ENCODE measurements around the gene CCDC102B.
"Not testable (repeated sequence)": the region's sequence is repeated elsewhere in the genome, so short reads cannot be mapped to it uniquely, and the experiment has no call there.

The CCDC102B gene

DNA sequence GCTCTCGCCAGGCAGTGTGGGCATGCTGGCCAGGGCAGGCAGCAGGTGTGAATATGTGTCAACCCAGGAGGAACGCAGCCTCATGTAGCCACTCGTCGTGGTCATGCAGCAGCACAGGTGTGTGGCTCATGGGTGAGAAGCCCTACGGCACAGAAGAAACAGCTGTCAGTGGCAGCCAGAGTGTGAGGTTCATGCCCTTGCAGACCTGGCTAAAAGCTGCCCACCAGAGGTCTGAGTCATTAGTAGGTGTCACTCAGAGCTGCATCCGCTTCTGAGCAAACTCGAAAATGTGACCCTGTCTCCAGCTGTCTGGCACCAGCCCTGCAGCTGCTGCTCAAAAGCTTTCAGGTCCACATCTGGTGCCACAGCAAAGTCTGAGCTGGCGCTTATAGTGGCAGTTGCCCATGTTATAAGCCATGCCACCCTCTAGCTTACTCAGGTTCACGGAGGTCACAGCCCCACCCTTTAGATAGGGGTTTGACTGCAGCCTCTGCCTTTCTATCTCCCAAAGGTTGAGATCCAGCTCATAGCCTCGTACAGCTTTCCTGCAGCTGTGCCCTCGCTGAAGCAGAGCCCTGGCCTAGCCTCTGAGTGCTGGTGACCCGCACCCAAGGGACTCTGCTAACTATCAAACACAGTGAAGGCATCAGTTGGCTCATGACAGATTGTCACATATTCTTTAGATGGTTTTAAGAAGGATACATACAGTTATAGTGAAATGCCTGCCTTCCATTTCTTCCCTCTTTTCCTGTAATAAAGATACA, 195.0 kb downstream of the CCDC102B start:
- no peaks in the 10 kb centered on the region for H3K27me3 ChIP-seq (replicated peaks; ENCODE audit: control insufficient read depth, insufficient read depth, low read length)
- H3K36me3 ChIP-seq (ENCODE audit: control insufficient read depth, insufficient read depth, low read length) = no peaks in the 10 kb centered on the region
- DNase-seq (ENCODE audit: extremely low read depth, insufficient read length) = no peak
- H3K4me3 ChIP-seq (replicated peaks; ENCODE audit: low read depth, low read length) = no peak overlapping the region
- TF ChIP-seq, protein P1, sequence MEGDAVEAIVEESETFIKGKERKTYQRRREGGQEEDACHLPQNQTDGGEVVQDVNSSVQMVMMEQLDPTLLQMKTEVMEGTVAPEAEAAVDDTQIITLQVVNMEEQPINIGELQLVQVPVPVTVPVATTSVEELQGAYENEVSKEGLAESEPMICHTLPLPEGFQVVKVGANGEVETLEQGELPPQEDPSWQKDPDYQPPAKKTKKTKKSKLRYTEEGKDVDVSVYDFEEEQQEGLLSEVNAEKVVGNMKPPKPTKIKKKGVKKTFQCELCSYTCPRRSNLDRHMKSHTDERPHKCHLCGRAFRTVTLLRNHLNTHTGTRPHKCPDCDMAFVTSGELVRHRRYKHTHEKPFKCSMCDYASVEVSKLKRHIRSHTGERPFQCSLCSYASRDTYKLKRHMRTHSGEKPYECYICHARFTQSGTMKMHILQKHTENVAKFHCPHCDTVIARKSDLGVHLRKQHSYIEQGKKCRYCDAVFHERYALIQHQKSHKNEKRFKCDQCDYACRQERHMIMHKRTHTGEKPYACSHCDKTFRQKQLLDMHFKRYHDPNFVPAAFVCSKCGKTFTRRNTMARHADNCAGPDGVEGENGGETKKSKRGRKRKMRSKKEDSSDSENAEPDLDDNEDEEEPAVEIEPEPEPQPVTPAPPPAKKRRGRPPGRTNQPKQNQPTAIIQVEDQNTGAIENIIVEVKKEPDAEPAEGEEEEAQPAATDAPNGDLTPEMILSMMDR (IDR thresholded peaks at IDR 0.05; ENCODE audit: insufficient read depth, low read length, poor library complexity, severe bottlenecking) = no peak

DNA sequence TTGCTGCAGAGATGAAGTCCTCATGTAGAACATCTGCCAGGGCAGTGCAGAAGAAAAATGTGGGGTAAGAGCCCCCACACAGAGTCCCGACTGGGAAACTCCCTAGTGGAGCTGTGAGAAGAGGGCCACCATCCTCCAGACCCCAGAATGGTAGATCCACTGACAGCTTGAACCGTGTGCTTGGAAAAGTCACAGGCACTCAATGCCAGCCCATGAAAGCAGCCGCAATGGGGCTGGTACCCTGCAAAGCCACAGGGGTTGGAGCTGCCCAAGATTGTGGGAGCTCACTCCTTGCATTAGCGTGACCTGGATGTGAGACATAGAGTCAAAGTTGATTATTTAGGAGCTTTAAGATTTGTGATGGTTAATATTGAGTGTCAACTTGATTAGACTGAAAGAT, 197.8 kb downstream of the CCDC102B start:
- no peaks in the 10 kb centered on the region for H3K36me3 ChIP-seq (ENCODE audit: control insufficient read depth, insufficient read depth, low read length)
- no peak overlapping the region for H3K4me3 ChIP-seq (replicated peaks; ENCODE audit: low read depth, low read length)
- no peaks in the 10 kb centered on the region for H3K27me3 ChIP-seq (replicated peaks; ENCODE audit: control insufficient read depth, insufficient read depth, low read length)
- TF ChIP-seq, protein P1 (IDR thresholded peaks at IDR 0.05; ENCODE audit: insufficient read depth, low read length, poor library complexity, severe bottlenecking) = no peak
- DNase-seq (ENCODE audit: extremely low read depth, insufficient read length) = no peak

DNA sequence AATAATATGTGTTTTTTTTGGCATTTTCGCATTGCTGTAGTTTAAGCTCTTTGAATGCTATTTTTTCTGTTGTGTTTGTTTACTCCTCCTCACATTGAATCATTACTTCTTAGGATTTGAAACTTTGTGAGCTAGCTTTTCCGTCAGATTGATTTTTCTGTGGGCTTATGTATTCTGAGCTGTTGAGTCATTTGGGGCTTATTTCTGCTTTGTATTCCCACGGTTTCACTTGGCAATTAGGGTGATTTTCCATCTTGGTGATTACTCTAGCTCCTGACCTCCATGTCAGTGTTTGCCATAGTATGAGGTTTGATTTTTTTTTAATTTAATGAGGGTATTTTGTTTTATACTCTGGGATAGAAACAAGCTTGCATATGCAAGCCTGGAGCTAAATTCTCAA, 200.0 kb downstream of the CCDC102B start:
- Histone ChIP-seq H3K27me3 (replicated peaks; ENCODE audit: control insufficient read depth, insufficient read depth, low read length) (no peaks in the 10 kb centered on the region), H3K4me3 (replicated peaks; ENCODE audit: low read depth, low read length) (no peak overlapping the region), H3K36me3 (ENCODE audit: control insufficient read depth, insufficient read depth, low read length) (no peaks in the 10 kb centered on the region)
- DNase-seq (ENCODE audit: extremely low read depth, insufficient read length) = no peak
- TF ChIP-seq, protein P1 (IDR thresholded peaks at IDR 0.05; ENCODE audit: insufficient read depth, low read length, poor library complexity, severe bottlenecking) = no peak

DNA sequence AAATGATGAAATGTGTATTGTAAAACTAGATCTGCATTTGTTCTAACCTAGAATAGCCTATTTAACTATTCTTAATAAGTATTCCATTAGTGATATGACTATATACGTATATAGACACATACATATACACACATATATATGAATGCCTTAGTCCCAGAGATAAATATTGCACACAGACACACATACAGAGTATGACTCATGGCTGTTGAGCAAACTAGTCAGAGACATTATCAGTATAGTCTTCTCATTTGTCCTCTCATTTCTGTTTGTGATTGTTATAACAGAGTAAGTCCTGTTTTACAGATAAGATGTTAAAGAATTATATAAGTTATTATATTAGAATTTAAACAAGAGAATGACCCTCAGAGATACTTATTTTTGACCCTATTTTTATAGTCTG, 202.5 kb downstream of the CCDC102B start:
- no peak for DNase-seq (ENCODE audit: extremely low read depth, insufficient read length)
- Histone ChIP-seq H3K36me3 (ENCODE audit: control insufficient read depth, insufficient read depth, low read length) (no peaks in the 10 kb centered on the region), H3K27me3 (replicated peaks; ENCODE audit: control insufficient read depth, insufficient read depth, low read length) (no peaks in the 10 kb centered on the region), H3K4me3 (replicated peaks; ENCODE audit: low read depth, low read length) (no peak overlapping the region)
- TF ChIP-seq, protein P1 (IDR thresholded peaks at IDR 0.05; ENCODE audit: insufficient read depth, low read length, poor library complexity, severe bottlenecking) = no peak

DNA sequence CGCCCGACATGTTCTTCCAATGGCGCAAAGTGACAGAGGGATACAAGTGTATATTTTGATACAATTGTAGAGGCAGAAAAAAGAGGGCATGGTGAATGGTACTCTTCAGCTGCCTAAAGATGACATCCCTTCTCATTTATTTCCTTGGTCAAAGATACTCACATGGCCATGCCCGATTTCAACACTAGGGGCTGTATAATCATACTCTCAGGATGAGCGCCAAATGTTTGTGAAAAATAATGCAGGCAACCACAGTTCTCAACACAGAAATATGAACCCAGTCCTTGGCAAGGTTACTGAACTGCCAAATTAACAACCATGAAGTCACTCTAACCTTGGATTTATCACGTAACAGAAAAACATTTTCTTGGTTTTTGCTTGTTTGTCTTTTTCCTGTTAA, 204.4 kb downstream of the CCDC102B start:
- H3K4me3 ChIP-seq (replicated peaks; ENCODE audit: low read depth, low read length) = no peak overlapping the region
- no peaks in the 10 kb centered on the region for H3K36me3 ChIP-seq (ENCODE audit: control insufficient read depth, insufficient read depth, low read length)
- TF ChIP-seq, protein P1 (IDR thresholded peaks at IDR 0.05; ENCODE audit: insufficient read depth, low read length, poor library complexity, severe bottlenecking) = peak; percentile 28
- DNase-seq (ENCODE audit: extremely low read depth, insufficient read length) = no peak
- no peaks in the 10 kb centered on the region for H3K27me3 ChIP-seq (replicated peaks; ENCODE audit: control insufficient read depth, insufficient read depth, low read length)

DNA sequence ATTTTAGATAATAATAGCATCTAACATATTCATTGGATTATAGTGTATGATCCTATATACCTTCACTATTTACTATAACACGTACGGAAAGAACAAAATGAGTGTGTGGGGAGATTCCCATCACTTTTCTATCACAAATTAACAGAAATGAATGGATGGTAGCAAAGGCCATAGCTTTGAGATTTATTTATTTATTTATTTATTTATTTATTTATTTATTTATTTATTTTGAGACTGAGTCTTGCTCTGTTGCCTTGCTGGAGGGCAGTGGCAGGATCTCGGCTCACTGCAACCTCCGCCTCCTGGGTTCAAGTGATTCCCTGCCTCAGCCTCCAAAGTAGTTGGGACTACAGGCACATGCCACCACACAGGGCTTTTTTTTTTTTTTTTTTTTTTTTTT, 208.3 kb downstream of the CCDC102B start:
- H3K36me3 ChIP-seq (ENCODE audit: control insufficient read depth, insufficient read depth, low read length); H3K27me3 ChIP-seq (replicated peaks; ENCODE audit: control insufficient read depth, insufficient read depth, low read length); H3K4me3 ChIP-seq (replicated peaks; ENCODE audit: low read depth, low read length); DNase-seq (ENCODE audit: extremely low read depth, insufficient read length): not testable (repeated sequence)
